ENCODE results near the gene NPB.

NPB gene

GRCh38 chr17:81926451-81927151 is 24.6 kb downstream of the NPB start:
- DNase-seq (ENCODE audit: low read depth) = peak; percentile 82
- TF ChIP-seq CTCF (conservative IDR thresholded peaks at IDR 0.05; ENCODE audit: low read length) = no peak
- peak overlapping the region; percentile 78 for H3K4me3 ChIP-seq (ENCODE audit: low read length)

- H3K4me3 ChIP-seq (ENCODE audit: low read length) = peak overlapping the region; percentile 78
- TF ChIP-seq CTCF (conservative IDR thresholded peaks at IDR 0.05; ENCODE audit: low read length) = no peak
- DNase-seq (ENCODE audit: low read depth) = no peak
Measured at GRCh38 chr17:81927152-81927652, 25.2 kb downstream of the NPB start.

GRCh38 chr17:81927653-81928543 is 25.9 kb downstream of the NPB start, which contains the start of gene MAFG:
Gene MAFG (minus strand): TSS chr17:81927735. CDS start chr17:81923185, 4,550 bp downstream.
- peak; percentile 19 for TF ChIP-seq CTCF (conservative IDR thresholded peaks at IDR 0.05; ENCODE audit: low read length)
- peak within 1 kb of the TSS; percentile 78 for H3K4me3 ChIP-seq (ENCODE audit: low read length)
- DNase-seq (ENCODE audit: low read depth) = peak; percentile 92

- no peak for DNase-seq (ENCODE audit: low read depth)
- no peak for TF ChIP-seq CTCF (conservative IDR thresholded peaks at IDR 0.05; ENCODE audit: low read length)
- H3K4me3 ChIP-seq (ENCODE audit: low read length) = peak overlapping the region; percentile 58
Measured at GRCh38 chr17:81928544-81929252, 26.7 kb downstream of the NPB start.

GRCh38 chr17:81929253-81930141 is 27.5 kb downstream of the NPB start:
- no peak for TF ChIP-seq CTCF (conservative IDR thresholded peaks at IDR 0.05; ENCODE audit: low read length)
- H3K4me3 ChIP-seq (ENCODE audit: low read length) = peak overlapping the region; percentile 58; the same call in 1 of the 2 replicates
- DNase-seq (ENCODE audit: low read depth) = no peak
